ENCODE results near the gene HS3ST6. TPM values are rescaled to one million over a fixed set of nuclear protein-coding genes. Genes with fewer than 3 reads are reported as not detected.
"Not testable (repeated sequence)": the region's sequence is repeated elsewhere in the genome, so short reads cannot be mapped to it uniquely, and the experiment has no call there.

The HS3ST6 gene
- total RNA-seq, 1 donor from 2014 or later, result not detected

DNA sequence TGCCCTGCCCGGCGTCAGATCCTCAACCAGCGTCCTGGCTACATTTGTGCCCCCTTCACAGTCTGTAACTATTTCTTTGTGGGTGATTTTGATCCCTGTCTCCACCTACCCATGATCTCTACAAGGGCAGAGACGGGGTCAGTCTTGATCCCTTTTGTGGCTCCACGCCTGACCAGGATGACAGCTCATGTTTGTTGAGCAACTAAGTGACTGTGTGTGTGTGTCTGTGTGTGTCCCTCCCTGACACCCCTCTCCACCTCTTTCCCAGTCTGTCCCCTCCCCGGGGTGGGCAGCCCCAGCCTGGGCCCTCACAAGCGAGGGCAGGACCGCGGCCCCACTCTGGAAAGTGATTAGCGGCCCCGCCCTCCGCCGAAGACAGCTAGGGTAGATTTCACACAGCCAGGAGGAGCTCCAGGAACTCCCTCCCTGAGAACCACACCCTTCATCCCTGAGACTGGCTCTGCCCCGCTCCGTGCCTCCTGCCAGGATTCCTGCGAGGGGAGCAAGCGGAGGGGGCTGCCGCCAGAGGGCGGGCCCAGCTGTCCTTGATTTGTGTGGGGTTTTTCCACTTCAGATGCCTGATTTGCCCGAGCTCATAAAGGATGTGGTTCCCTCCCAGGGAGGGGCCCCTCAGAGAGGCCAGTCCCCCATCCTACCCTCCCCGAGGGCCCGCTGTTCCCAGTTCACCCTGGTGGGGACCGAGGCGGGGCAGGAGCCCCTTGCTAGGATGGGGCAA lies 5.3 kb upstream of the HS3ST6 start:
- Histone ChIP-seq H3K79me2 (ENCODE audit: low read depth) (no peaks in the 10 kb centered on the region), H4K20me1 (ENCODE audit: low read depth) (peaks cover 13% of the 10 kb centered on the region), H3F3A (ENCODE audit: low read depth) (peaks cover 19% of the 10 kb centered on the region), H3K27me3 (peaks cover 67% of the 10 kb centered on the region), H3K9me3 (ENCODE audit: low read depth) (no peaks in the 10 kb centered on the region), H3K4me2 (peak overlapping the region; percentile 25), H3K27ac (no peak overlapping the region), H3K9ac (no peak overlapping the region), H3K4me1 (peaks cover 17% of the 10 kb centered on the region), H3K4me3 (no peak overlapping the region), H2AFZ (replicated peaks) (no peak overlapping the region), H3K36me3 (no peaks in the 10 kb centered on the region)
- Mint-ChIP-seq H3K4me3 (no peak overlapping the region), H3K36me3 (no peaks in the 10 kb centered on the region), H3K4me1 (peaks cover 15% of the 10 kb centered on the region), H3K27me3 (ENCODE audit: insufficient read depth, low read depth) (peaks cover 39% of the 10 kb centered on the region), H3K27ac (no peak overlapping the region), H3K9me3 (no peaks in the 10 kb centered on the region)
- peak; percentile 85 for DNase-seq (ENCODE audit: low spot score)
- TF ChIP-seq, protein P1, sequence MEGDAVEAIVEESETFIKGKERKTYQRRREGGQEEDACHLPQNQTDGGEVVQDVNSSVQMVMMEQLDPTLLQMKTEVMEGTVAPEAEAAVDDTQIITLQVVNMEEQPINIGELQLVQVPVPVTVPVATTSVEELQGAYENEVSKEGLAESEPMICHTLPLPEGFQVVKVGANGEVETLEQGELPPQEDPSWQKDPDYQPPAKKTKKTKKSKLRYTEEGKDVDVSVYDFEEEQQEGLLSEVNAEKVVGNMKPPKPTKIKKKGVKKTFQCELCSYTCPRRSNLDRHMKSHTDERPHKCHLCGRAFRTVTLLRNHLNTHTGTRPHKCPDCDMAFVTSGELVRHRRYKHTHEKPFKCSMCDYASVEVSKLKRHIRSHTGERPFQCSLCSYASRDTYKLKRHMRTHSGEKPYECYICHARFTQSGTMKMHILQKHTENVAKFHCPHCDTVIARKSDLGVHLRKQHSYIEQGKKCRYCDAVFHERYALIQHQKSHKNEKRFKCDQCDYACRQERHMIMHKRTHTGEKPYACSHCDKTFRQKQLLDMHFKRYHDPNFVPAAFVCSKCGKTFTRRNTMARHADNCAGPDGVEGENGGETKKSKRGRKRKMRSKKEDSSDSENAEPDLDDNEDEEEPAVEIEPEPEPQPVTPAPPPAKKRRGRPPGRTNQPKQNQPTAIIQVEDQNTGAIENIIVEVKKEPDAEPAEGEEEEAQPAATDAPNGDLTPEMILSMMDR (IDR thresholded peaks at IDR 0.05), result peak; percentile 66
- TF ChIP-seq EZH2 (IDR thresholded peaks at IDR 0.05) (peak; percentile 42), EZH2phosphoT487 (IDR thresholded peaks at IDR 0.05) (no peak)

DNA sequence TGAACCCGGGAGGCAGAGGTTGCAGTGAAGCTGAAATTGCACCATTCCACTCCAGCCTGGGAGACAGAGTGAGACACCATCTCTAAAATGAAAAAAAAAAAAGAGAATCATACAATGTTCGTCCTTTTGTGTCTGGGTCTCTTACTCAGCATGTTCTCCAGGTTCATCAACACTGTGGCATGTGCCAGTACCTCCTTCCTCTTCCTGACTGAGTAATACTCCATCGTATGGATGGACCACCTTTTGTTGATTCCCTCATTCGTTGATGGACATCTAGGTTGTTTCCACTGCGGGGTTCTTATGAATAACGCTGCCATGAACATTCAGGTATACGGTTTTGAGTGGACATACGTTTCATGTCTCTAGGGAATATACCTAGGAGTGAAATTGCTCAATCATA lies 4.1 kb upstream of the HS3ST6 start:
- H3K9me3 Mint-ChIP-seq, result no peaks in the 10 kb centered on the region
- Histone ChIP-seq H3K9ac (no peak overlapping the region), H3K9me3 (ENCODE audit: low read depth) (no peaks in the 10 kb centered on the region), H3K4me1 (peaks cover 23% of the 10 kb centered on the region), H3K36me3 (no peaks in the 10 kb centered on the region), H3K4me3 (no peak overlapping the region), H3F3A (ENCODE audit: low read depth) (peaks cover 19% of the 10 kb centered on the region), H3K79me2 (ENCODE audit: low read depth) (no peaks in the 10 kb centered on the region), H3K4me2 (no peak overlapping the region), H3K27ac (no peak overlapping the region), H3K27me3 (peaks cover 77% of the 10 kb centered on the region), H2AFZ (replicated peaks) (no peak overlapping the region), H4K20me1 (ENCODE audit: low read depth) (peaks cover 18% of the 10 kb centered on the region)
- H3K36me3 Mint-ChIP-seq, result no peaks in the 10 kb centered on the region
- H3K27ac Mint-ChIP-seq, result no peak overlapping the region
- no peak for DNase-seq (ENCODE audit: low spot score)
- peaks cover 15% of the 10 kb centered on the region for H3K4me1 Mint-ChIP-seq
- TF ChIP-seq EZH2phosphoT487 (IDR thresholded peaks at IDR 0.05), result no peak
- TF ChIP-seq EZH2 (IDR thresholded peaks at IDR 0.05), result no peak
- TF ChIP-seq, protein P1 (IDR thresholded peaks at IDR 0.05), result no peak
- peaks cover 40% of the 10 kb centered on the region for H3K27me3 Mint-ChIP-seq (ENCODE audit: insufficient read depth, low read depth)
- no peak overlapping the region for H3K4me3 Mint-ChIP-seq

DNA sequence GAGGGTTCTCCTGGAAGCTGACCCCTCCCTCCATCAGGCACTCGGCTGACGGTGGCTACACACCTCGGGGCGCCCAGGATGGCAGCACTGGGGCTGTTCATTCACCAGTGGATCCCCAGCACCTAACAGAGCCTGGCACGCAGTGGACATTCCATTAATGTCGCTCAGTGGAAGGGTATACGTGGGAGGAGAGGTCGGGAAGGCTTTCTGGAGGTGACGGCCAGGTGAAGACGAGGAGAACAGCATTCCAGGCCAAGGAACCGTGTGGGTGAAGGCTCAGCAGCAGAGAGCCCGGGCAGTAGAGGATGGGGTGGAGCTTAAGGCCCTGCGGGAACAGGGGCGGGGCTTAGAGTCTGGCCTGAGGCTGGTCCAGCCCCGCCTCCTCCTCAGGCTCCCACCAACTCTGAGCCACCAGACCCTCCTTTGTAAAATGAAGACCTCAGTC lies 2.5 kb upstream of the HS3ST6 start:
- H3K9me3 ChIP-seq (ENCODE audit: low read depth), result no peaks in the 10 kb centered on the region
- no peaks in the 10 kb centered on the region for H3K9me3 Mint-ChIP-seq
- H3K79me2 ChIP-seq (ENCODE audit: low read depth), result no peaks in the 10 kb centered on the region
- peak overlapping the region; percentile 9 for H3K4me3 Mint-ChIP-seq
- peak; percentile 93 for DNase-seq (ENCODE audit: low spot score)
- peaks cover 37% of the 10 kb centered on the region for H3K4me1 ChIP-seq
- no peak overlapping the region for H3K9ac ChIP-seq
- peak overlapping the region; percentile 67 for H3K4me2 ChIP-seq
- H4K20me1 ChIP-seq (ENCODE audit: low read depth), result peaks cover 25% of the 10 kb centered on the region
- no peak overlapping the region for H3K27ac ChIP-seq
- H3K36me3 Mint-ChIP-seq, result no peaks in the 10 kb centered on the region
- H3K4me3 ChIP-seq, result no peak overlapping the region
- peaks cover 20% of the 10 kb centered on the region for H3K4me1 Mint-ChIP-seq
- TF ChIP-seq EZH2 (IDR thresholded peaks at IDR 0.05), result no peak
- TF ChIP-seq, protein P1 (IDR thresholded peaks at IDR 0.05), result no peak
- no peak for TF ChIP-seq EZH2phosphoT487 (IDR thresholded peaks at IDR 0.05)
- H3K27me3 Mint-ChIP-seq (ENCODE audit: insufficient read depth, low read depth), result peaks cover 52% of the 10 kb centered on the region
- peaks cover 31% of the 10 kb centered on the region for H3F3A ChIP-seq (ENCODE audit: low read depth)
- H3K27me3 ChIP-seq, result peaks cover 92% of the 10 kb centered on the region
- H3K36me3 ChIP-seq, result no peaks in the 10 kb centered on the region
- no peak overlapping the region for H2AFZ ChIP-seq (replicated peaks)
- H3K27ac Mint-ChIP-seq, result no peak overlapping the region

DNA sequence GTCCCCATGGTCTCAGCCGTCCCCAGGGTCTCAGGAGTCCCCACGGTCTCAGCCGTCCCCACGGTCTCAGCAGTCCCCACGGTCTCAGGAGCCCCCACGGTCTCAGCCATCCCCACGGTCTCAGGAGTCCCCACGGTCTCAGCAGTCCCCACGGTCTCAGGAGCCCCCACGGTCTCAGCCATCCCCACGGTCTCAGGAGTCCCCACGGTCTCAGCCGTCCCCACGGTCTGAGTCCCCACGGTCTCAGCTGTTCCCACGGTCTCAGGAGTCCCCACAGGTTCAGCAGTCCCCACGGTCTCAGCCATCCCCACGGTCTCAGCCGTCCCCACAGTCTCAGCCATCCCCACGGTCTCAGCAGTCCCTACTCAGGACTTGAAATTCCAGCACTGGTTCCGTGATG lies 1.9 kb upstream of the HS3ST6 start:
- not testable (repeated sequence) for H3K4me3 Mint-ChIP-seq; H3K36me3 Mint-ChIP-seq; H3K9me3 ChIP-seq (ENCODE audit: low read depth); H3K27ac ChIP-seq; H2AFZ ChIP-seq (replicated peaks); H3K9ac ChIP-seq; H3K27ac Mint-ChIP-seq; H3K4me2 ChIP-seq; H3K9me3 Mint-ChIP-seq; H3K36me3 ChIP-seq; H3K79me2 ChIP-seq (ENCODE audit: low read depth); H3K4me3 ChIP-seq
- peaks cover 25% of the 10 kb centered on the region for H4K20me1 ChIP-seq (ENCODE audit: low read depth)
- Mint-ChIP-seq H3K4me1 (peaks cover 20% of the 10 kb centered on the region), H3K27me3 (ENCODE audit: insufficient read depth, low read depth) (peaks cover 58% of the 10 kb centered on the region)
- peaks cover 37% of the 10 kb centered on the region for H3K4me1 ChIP-seq
- H3K27me3 ChIP-seq, result peaks cover 97% of the 10 kb centered on the region
- DNase-seq (ENCODE audit: low spot score), result peak; percentile 1
- peaks cover 31% of the 10 kb centered on the region for H3F3A ChIP-seq (ENCODE audit: low read depth)
